Uterus (tissue), 2 donors: Measurements from ENCODE around the gene MOG.

Experiments
- CTCF ChIP-seq, 4 experiments: fragments of 200-600 bp in 2 of 4; fragments of 450-650 bp in 2 of 4; sonication (generic) in 2 of 4; IDR thresholded peaks; one replicate each; pipeline ENCODE4 v1.5.1; 2016 to 2019; ENCODE audit warnings: antibody characterized with exemption in 4 of 4, mild to moderate bottlenecking in 2 of 4, moderate library complexity in 1 of 4
- POLR2A ChIP-seq, 2 donors: fragments of 450-650 bp; IDR thresholded peaks; one replicate each; pipeline ENCODE4 v1.6.1; 2016; ENCODE audit warnings: antibody characterized with exemption in 2 of 2, mild to moderate bottlenecking in 1 of 2, moderate library complexity in 1 of 2

GRCh38 chr6:29720863-29721262, 64.0 kb downstream of the MOG start:
- TF ChIP-seq CTCF (IDR thresholded peaks at IDR 0.05) (no peak), POLR2A (IDR thresholded peaks at IDR 0.05) (no peak)
